Small intestine (tissue), 7 donors: Measurements from ENCODE around the gene SLCO3A1. TPM values are rescaled to one million over a fixed set of nuclear protein-coding genes. Genes with fewer than 3 reads are reported as not detected.

ENCODE experiments used
- DNase-seq, 2 donors: peaks; one replicate each; pipeline versions ENCODE4 v3.0.0 to v3.0.0-alpha.2; 2013
- FAIRE-seq: peaks from 2 replicates; lab custom pipeline; 2012; peaks lifted over from hg19 to GRCh38; lab: Jason Lieb, UNC
- H3K27ac ChIP-seq, 3 donors: one replicate each; pipeline ENCODE4 v1.5.1; 2013; ENCODE audit warnings: low read length in 2 of 3, mild to moderate bottlenecking in 2 of 3, control low read depth in 1 of 3, inconsistent platforms in 1 of 3, low read depth in 1 of 3, moderate library complexity in 1 of 3
- H3K27me3 ChIP-seq, 3 donors: one replicate each; pipeline ENCODE4 v1.6.1; 2013; ENCODE audit warnings: low read length in 3 of 3, inconsistent platforms in 1 of 3; ENCODE audit not compliant: control insufficient read depth in 3 of 3, insufficient read depth in 3 of 3
- H3K36me3 ChIP-seq, 3 donors: one replicate each; pipeline ENCODE4 v1.6.1; 2013; ENCODE audit warnings: low read length in 3 of 3, inconsistent platforms in 1 of 3, low read depth in 1 of 3, mild to moderate bottlenecking in 1 of 3, moderate library complexity in 1 of 3; ENCODE audit not compliant: control insufficient read depth in 3 of 3, insufficient read depth in 2 of 3
- H3K4me1 ChIP-seq, 3 donors: one replicate each; pipeline ENCODE4 v1.6.1; 2013; ENCODE audit warnings: low read length in 2 of 3, inconsistent platforms in 1 of 3, low read depth in 1 of 3, mild to moderate bottlenecking in 1 of 3, moderate library complexity in 1 of 3; ENCODE audit not compliant: control insufficient read depth in 3 of 3, insufficient read depth in 2 of 3
- H3K4me3 ChIP-seq, 3 donors: one replicate each; pipeline ENCODE4 v1.5.1; 2013; ENCODE audit warnings: low read length in 3 of 3, control low read depth in 1 of 3, inconsistent platforms in 1 of 3, low read depth in 1 of 3, mild to moderate bottlenecking in 1 of 3, moderate library complexity in 1 of 3
- H3K9me3 ChIP-seq, 2 donors: one replicate each; pipeline ENCODE4 v1.6.1; 2013; ENCODE audit warnings: low read depth in 1 of 2, low read length in 1 of 2; ENCODE audit not compliant: control insufficient read depth in 2 of 2, insufficient read depth in 1 of 2
- WGBS, 3 donors: extraction: QIAGEN DNeasy Blood & Tissue Kit; methylation state at CpG; one replicate each; pipeline ENCODE4 v1.1.7; 2013; 5-methylcytosine and 5-hydroxymethylcytosine counted together
- polyA plus RNA-seq, 4 donors: library from polyadenylated mRNA; stranded (reverse) in 3 of 4; unstranded in 1 of 4; fragments of 200-250 nt in 3 of 4; fragments of 120-200 nt in 1 of 4; gene quantifications; one replicate each; pipeline versions ENCODE4 v1.2.1 to v1.2.3, GENCODE V29; 2013
- donor health status: healthy with polysubstance abuse.
- donor health status: control.
- donor health status: control.
- donor health status: Bipolar disorder and iron deficiency.
- donor health status: healthy.

The SLCO3A1 gene
- polyA plus RNA-seq, 4 donors: 0.89 to 4.4 (median 2.6) TPM

- 91 to 93% (median 91%) methylated on average over 16 of the region's 16 CpGs for WGBS, 3 donors
- Histone ChIP-seq H3K27ac (no peak overlapping the region), H3K27me3 (no peaks in the 10 kb centered on the region), H3K36me3 (no peaks in the 10 kb centered on the region), H3K4me1 (no peaks in the 10 kb centered on the region), H3K4me3 (no peak overlapping the region), H3K9me3 (no peaks in the 10 kb centered on the region)
- FAIRE-seq (no peak), DNase-seq (no peak)
Observed at GRCh38 chr15:92143765-92144164, 290.3 kb downstream of the SLCO3A1 start.

GRCh38 chr15:92146511-92147150 is 293.1 kb downstream of the SLCO3A1 start:
- no peak for DNase-seq
- FAIRE-seq: no peak
- H3K27me3 ChIP-seq: no peaks in the 10 kb centered on the region
- no peaks in the 10 kb centered on the region for H3K9me3 ChIP-seq
- H3K27ac ChIP-seq: no peak overlapping the region
- no peaks in the 10 kb centered on the region for H3K36me3 ChIP-seq
- H3K4me1 ChIP-seq: no peaks in the 10 kb centered on the region
- no peak overlapping the region for H3K4me3 ChIP-seq
- 74 to 77% (median 74%) methylated on average over 14 of the region's 14 CpGs for WGBS, 3 donors

GRCh38 chr15:92149029-92149428 is 295.5 kb downstream of the SLCO3A1 start:
- Histone ChIP-seq H3K4me1 (no peaks in the 10 kb centered on the region), H3K27ac (no peak overlapping the region), H3K36me3 (no peaks in the 10 kb centered on the region), H3K9me3 (no peaks in the 10 kb centered on the region), H3K4me3 (no peak overlapping the region), H3K27me3 (no peaks in the 10 kb centered on the region)
- no peak for DNase-seq
- WGBS, 3 donors: 73 to 88% (median 86%) methylated on average over 4 of the region's 4 CpGs
- no peak for FAIRE-seq

GRCh38 chr15:92149465-92149864 is 296.0 kb downstream of the SLCO3A1 start:
- no peak for DNase-seq
- Histone ChIP-seq H3K36me3 (no peaks in the 10 kb centered on the region), H3K27me3 (no peaks in the 10 kb centered on the region), H3K4me3 (no peak overlapping the region), H3K27ac (no peak overlapping the region), H3K4me1 (no peaks in the 10 kb centered on the region), H3K9me3 (no peaks in the 10 kb centered on the region)
- no peak for FAIRE-seq
- WGBS, 3 donors: 80 to 86% (median 81%) methylated on average over 6 of the region's 6 CpGs

- Histone ChIP-seq H3K4me3 (no peak overlapping the region), H3K27me3 (no peaks in the 10 kb centered on the region), H3K36me3 (no peaks in the 10 kb centered on the region), H3K9me3 (no peaks in the 10 kb centered on the region), H3K27ac (no peak overlapping the region), H3K4me1 (no peaks in the 10 kb centered on the region)
- 86 to 87% (median 86%) methylated on average over 8 of the region's 8 CpGs for WGBS, 3 donors
- DNase-seq: no peak
- no peak for FAIRE-seq
Observed at GRCh38 chr15:92151168-92151567, 297.7 kb downstream of the SLCO3A1 start.

- no peak overlapping the region for H3K4me3 ChIP-seq
- DNase-seq: no peak
- no peak overlapping the region for H3K27ac ChIP-seq
- H3K36me3 ChIP-seq: no peaks in the 10 kb centered on the region
- FAIRE-seq: no peak
- H3K27me3 ChIP-seq: no peaks in the 10 kb centered on the region
- WGBS, 3 donors: 33 to 62% (median 56%) methylated on average over 3 of the region's 3 CpGs
- H3K9me3 ChIP-seq: no peaks in the 10 kb centered on the region
- H3K4me1 ChIP-seq: no peaks in the 10 kb centered on the region
Observed at GRCh38 chr15:92151741-92152140, 298.2 kb downstream of the SLCO3A1 start.

DNA sequence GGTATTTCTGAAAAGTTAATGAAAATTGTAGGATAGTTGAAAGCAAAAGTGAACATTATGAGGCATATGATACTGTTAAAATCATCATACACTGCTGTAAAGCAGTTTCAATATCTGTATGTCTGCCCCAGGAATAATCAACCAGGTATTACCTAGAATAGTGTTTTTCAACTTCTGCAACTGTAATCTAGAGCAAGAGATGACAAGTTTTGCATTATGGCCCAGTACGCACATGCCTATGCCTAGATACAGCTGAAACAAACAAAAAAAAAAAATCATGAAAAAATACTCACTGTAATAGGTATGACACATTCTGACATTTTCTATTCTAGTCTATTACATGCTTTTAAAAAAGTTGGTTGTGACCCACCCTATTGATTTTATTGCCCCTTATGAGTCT is 299.5 kb downstream of the SLCO3A1 start:
- WGBS, 3 donors: 100% methylated on average over 1 of the region's 1 CpG

GRCh38 chr15:92153620-92154019 is 300.1 kb downstream of the SLCO3A1 start:
- Histone ChIP-seq H3K27me3 (no peaks in the 10 kb centered on the region), H3K4me1 (peaks cover 0 to 2% (median 0%) of the 10 kb centered on the region in 3 donors), H3K27ac (no peak overlapping the region), H3K9me3 (no peaks in the 10 kb centered on the region), H3K4me3 (no peak overlapping the region), H3K36me3 (peaks cover 0 to 2% (median 0%) of the 10 kb centered on the region in 3 donors)
- FAIRE-seq: no peak
- WGBS, 3 donors: 83 to 95% (median 87%) methylated on average over 3 of the region's 3 CpGs
- DNase-seq: no peak

More for the DNA sequence above, 299.5 kb downstream of the SLCO3A1 start:
- peaks cover 0 to 2% (median 0%) of the 10 kb centered on the region in 3 donors for H3K4me1 ChIP-seq
- H3K9me3 ChIP-seq: no peaks in the 10 kb centered on the region
- no peaks in the 10 kb centered on the region for H3K27me3 ChIP-seq
- no peak for DNase-seq
- no peak for FAIRE-seq
- no peak overlapping the region for H3K27ac ChIP-seq
- H3K36me3 ChIP-seq: peaks cover 0 to 2% (median 0%) of the 10 kb centered on the region in 3 donors
- no peak overlapping the region for H3K4me3 ChIP-seq

- DNase-seq (no peak), FAIRE-seq (no peak)
- H3K36me3 ChIP-seq: peaks cover 0 to 2% (median 0%) of the 10 kb centered on the region in 3 donors
- no peaks in the 10 kb centered on the region for H3K27me3 ChIP-seq
- no peaks in the 10 kb centered on the region for H3K9me3 ChIP-seq
- WGBS, 3 donors: 90 to 95% (median 92%) methylated on average over 9 of the region's 9 CpGs
- peaks cover 0 to 2% (median 0%) of the 10 kb centered on the region in 3 donors for H3K4me1 ChIP-seq
- no peak overlapping the region for H3K27ac ChIP-seq
- no peak overlapping the region for H3K4me3 ChIP-seq
Observed at GRCh38 chr15:92155934-92156333, 302.4 kb downstream of the SLCO3A1 start.
